Ascending aorta (tissue), 2 donors: Measurements from ENCODE around the gene ARHGAP25. TPM values are rescaled to one million over a fixed set of nuclear protein-coding genes. Genes with fewer than 3 reads are reported as not detected.

Source experiments
- DNase-seq, 2 donors: peaks; one replicate each; pipeline ENCODE4 v3.0.0-alpha.2; 2019; ENCODE audit warnings: low spot score in 2 of 2
- H3K27ac ChIP-seq, 2 donors: fragments of 200-600 bp; sonication (generic); one replicate each; pipeline ENCODE4 v1.5.1; 2016 to 2017; ENCODE audit warnings: mild to moderate bottlenecking in 1 of 2
- H3K27me3 ChIP-seq: fragments of 200-600 bp; sonication (generic); one replicate; pipeline ENCODE4 v1.5.1; 2017
- H3K36me3 ChIP-seq, 2 donors: fragments of 200-600 bp; sonication (generic); one replicate each; pipeline ENCODE4 v1.5.1; 2016
- H3K4me1 ChIP-seq, 2 donors: fragments of 200-600 bp; sonication (generic); one replicate each; pipeline ENCODE4 v1.5.1; 2016 to 2017; ENCODE audit warnings: mild to moderate bottlenecking in 1 of 2
- H3K4me3 ChIP-seq, 2 donors: fragments of 200-600 bp; sonication (generic); one replicate each; pipeline ENCODE4 v1.5.1; 2016 to 2017; ENCODE audit warnings: mild to moderate bottlenecking in 1 of 2
- H3K9me3 ChIP-seq, 2 donors: fragments of 200-600 bp; sonication (generic); one replicate each; pipeline ENCODE4 v1.5.1; 2016
- intact Hi-C: fragments of 100-400 bp; cut with DNase I; formaldehyde crosslinking; loops from one replicate; pipeline ENCODE4 v1.15.1; 2023
- total RNA-seq: library from RNA; depleted of rRNA; stranded (reverse); fragments of >200 nt; gene quantifications from one replicate; pipeline ENCODE4 v1.1.0, GENCODE V29; 2016
- TF ChIP-seq, protein P1 (sequence below), 3 experiments: fragments of 200-600 bp in 2 of 3; fragments of 450-650 bp in 1 of 3; sonication (generic) in 2 of 3; IDR thresholded peaks; one replicate each; pipeline ENCODE4 v1.5.1; 2016 to 2019; ENCODE audit warnings: antibody characterized with exemption in 3 of 3, mild to moderate bottlenecking in 1 of 3, moderate library complexity in 1 of 3

ARHGAP25 gene
- total RNA-seq, 1 donor from 2014 or later = 8.3 TPM

DNA sequence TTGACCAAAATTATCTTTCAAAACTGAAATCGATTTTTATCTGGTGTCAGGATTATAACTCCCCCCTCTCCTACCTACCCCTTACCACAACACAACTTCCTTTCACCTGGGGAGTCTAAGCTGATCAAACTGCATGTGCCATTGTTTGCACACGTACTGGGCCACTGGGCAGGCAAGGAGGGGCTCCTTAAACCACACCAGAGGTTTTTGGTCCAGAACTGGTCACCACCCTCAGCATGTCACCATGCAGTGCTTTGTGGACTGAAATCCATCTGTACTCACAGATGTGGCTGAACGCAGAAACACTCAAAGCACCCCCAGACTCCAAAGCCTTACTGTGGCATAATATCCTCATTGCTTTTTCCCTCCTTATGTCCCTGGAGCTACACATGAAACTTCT is 13.9 kb upstream of the ARHGAP25 start:
- H3K4me3 ChIP-seq = no peak overlapping the region
- no peaks in the 10 kb centered on the region for H3K4me1 ChIP-seq
- no peak overlapping the region for H3K27ac ChIP-seq
- TF ChIP-seq, protein P1, sequence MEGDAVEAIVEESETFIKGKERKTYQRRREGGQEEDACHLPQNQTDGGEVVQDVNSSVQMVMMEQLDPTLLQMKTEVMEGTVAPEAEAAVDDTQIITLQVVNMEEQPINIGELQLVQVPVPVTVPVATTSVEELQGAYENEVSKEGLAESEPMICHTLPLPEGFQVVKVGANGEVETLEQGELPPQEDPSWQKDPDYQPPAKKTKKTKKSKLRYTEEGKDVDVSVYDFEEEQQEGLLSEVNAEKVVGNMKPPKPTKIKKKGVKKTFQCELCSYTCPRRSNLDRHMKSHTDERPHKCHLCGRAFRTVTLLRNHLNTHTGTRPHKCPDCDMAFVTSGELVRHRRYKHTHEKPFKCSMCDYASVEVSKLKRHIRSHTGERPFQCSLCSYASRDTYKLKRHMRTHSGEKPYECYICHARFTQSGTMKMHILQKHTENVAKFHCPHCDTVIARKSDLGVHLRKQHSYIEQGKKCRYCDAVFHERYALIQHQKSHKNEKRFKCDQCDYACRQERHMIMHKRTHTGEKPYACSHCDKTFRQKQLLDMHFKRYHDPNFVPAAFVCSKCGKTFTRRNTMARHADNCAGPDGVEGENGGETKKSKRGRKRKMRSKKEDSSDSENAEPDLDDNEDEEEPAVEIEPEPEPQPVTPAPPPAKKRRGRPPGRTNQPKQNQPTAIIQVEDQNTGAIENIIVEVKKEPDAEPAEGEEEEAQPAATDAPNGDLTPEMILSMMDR (IDR thresholded peaks at IDR 0.05) = no peak
- H3K27me3 ChIP-seq = no peaks in the 10 kb centered on the region
- H3K9me3 ChIP-seq = no peaks in the 10 kb centered on the region
- intact Hi-C loops = no loop called here
- DNase-seq = no peak
- no peaks in the 10 kb centered on the region for H3K36me3 ChIP-seq

DNA sequence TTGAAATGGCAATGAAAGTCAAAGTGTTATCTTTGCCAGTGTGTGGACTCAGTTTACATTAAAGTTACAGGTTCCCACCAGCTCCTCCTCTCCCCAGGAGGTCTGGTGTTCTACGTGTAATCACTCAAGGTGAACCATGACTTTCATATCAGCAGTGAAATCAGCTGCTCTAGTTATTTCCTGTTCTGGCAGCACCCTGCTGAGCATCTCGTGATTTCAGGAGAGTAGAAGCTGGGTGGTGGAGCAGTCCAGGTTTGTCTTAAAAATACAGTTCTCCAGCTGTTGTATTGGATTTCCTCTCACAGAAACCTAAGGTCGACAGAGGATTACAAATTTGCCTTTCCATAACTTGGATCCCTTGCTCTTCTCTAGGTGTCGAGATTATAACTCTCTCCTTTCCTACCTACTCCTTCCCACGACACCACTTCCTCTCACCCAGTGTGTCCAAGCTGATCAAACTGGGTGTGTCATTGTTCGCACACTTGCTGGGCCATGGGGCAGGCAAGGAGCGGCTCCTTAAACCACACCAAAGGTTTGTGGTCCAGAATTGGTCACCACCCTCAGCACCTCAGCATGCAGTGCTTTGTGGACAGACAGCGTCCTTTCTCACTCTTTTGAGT is 13.0 kb upstream of the ARHGAP25 start:
- TF ChIP-seq, protein P1 (IDR thresholded peaks at IDR 0.05) = no peak
- H3K27me3 ChIP-seq = no peaks in the 10 kb centered on the region
- DNase-seq = no peak
- H3K36me3 ChIP-seq = no peaks in the 10 kb centered on the region
- H3K27ac ChIP-seq = no peak overlapping the region
- no peaks in the 10 kb centered on the region for H3K9me3 ChIP-seq
- no peaks in the 10 kb centered on the region for H3K4me1 ChIP-seq
- intact Hi-C loops = no loop called here
- no peak overlapping the region for H3K4me3 ChIP-seq

DNA sequence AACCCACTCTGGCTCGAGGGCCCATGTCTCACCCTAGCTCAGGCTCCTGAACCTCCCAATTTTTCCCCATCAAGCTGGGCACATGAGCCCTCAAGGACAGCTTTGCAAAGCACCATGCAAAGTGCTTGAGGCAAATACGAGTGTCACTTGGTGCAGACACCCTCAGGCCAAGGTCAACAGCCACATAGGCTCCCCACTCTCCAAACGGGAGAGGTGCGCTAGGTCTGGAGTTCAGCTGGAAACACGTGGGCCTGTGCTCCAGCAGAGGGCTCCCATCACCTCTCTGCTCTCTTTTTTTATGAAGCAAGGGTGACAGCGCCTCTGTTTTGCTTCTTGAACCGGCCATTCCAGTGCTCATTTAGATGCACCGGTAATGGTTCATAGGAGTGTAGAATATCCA is 11.9 kb upstream of the ARHGAP25 start:
- Histone ChIP-seq H3K9me3 (no peaks in the 10 kb centered on the region), H3K27me3 (no peaks in the 10 kb centered on the region), H3K36me3 (no peaks in the 10 kb centered on the region), H3K4me1 (no peaks in the 10 kb centered on the region), H3K4me3 (no peak overlapping the region), H3K27ac (no peak overlapping the region)
- TF ChIP-seq, protein P1 (IDR thresholded peaks at IDR 0.05) = no peak
- no peak for DNase-seq
- intact Hi-C loops = no loop called here

DNA sequence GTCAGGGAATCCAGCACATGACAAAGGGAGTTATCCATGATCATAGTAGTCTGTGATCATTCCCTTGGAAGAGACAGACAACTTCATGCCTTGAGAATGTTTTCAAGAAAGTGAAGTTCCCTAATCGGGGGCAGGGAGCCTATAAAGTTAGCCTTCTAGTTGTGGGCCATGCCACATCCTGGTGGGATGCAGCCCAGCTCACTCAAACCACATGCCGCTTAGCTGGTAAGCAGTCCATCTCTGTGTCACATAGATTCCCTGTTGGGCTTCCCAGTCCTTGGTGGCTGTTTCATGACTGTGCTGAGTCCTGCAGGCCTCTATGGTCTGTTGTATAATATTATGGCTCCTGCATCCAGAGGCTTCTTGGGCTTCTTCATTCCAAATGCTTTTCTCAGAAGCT is 11.4 kb upstream of the ARHGAP25 start:
- no peak overlapping the region for H3K27ac ChIP-seq
- H3K27me3 ChIP-seq = no peaks in the 10 kb centered on the region
- H3K36me3 ChIP-seq = no peaks in the 10 kb centered on the region
- no peaks in the 10 kb centered on the region for H3K4me1 ChIP-seq
- TF ChIP-seq, protein P1 (IDR thresholded peaks at IDR 0.05) = no peak
- H3K9me3 ChIP-seq = no peaks in the 10 kb centered on the region
- intact Hi-C loops = no loop called here
- no peak for DNase-seq
- no peak overlapping the region for H3K4me3 ChIP-seq

DNA sequence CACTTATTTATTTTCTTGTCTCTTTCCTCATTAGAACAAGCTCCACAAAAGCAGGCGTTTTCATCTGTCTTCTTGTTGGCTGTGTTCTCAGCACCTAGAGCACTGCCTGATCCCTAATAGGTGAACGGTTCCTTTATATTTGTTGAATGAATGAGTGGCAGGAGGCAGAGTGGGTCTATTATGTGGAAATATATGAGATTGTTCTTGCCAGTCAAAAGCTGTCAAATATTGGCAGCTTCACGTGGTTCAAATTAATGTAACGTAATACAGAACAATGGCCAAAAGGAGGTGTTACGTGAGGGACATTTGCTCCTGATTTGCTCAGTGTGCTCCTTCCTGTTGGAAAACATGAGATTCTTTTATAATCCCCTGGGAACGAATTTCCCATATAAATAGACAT is 8.5 kb upstream of the ARHGAP25 start:
- Histone ChIP-seq H3K4me3 (no peak overlapping the region), H3K36me3 (no peaks in the 10 kb centered on the region), H3K27me3 (no peaks in the 10 kb centered on the region), H3K4me1 (no peaks in the 10 kb centered on the region), H3K9me3 (no peaks in the 10 kb centered on the region), H3K27ac (no peak overlapping the region)
- DNase-seq = no peak
- TF ChIP-seq, protein P1 (IDR thresholded peaks at IDR 0.05) = no peak
- intact Hi-C loops = no loop called here
